GM12873 (cell line): ENCODE data around the gene GAREM1.

Experiments used
- CTCF ChIP-seq: IDR thresholded peaks from 2 replicates; pipeline ENCODE4 v1.5.1; 2012; ENCODE audit warnings: low read depth, mild to moderate bottlenecking, moderate library complexity, low read length, control low read depth; ENCODE audit not compliant: insufficient read depth; ENCODE audit errors: missing control alignments

Gene GAREM1

GRCh38 chr18:32470714-32471633, at the start of gene GAREM1:
Gene GAREM1 (minus strand): TSS chr18:32470882. CDS start chr18:32470428, 454 bp downstream.
- TF ChIP-seq CTCF: peak; percentile 54

DNA sequence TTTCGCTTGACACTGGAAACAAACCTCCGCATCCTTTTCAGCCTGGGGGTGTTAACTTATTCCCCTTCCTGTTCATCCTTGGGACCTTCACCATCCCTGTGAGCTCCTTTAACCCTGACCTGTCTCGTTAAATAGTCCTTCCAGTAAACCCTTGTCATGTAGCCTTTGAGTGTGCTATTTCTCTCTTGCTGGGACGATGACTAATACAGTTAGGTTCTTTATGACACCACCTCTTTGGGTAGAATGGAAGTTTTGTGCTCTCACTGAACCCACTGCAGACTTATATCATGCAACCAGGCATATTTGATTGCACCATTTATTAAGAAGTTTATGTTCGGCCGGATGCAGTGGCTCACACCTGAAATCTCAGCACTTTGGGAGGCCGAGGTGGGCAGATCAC, 40.5 kb upstream of the GAREM1 start:
- no peak for TF ChIP-seq CTCF

- TF ChIP-seq CTCF: no peak
Measured at GRCh38 chr18:32509111-32509510, 38.4 kb upstream of the GAREM1 start.

GRCh38 chr18:32507093-32507492, 36.4 kb upstream of the GAREM1 start:
- TF ChIP-seq CTCF: no peak

DNA sequence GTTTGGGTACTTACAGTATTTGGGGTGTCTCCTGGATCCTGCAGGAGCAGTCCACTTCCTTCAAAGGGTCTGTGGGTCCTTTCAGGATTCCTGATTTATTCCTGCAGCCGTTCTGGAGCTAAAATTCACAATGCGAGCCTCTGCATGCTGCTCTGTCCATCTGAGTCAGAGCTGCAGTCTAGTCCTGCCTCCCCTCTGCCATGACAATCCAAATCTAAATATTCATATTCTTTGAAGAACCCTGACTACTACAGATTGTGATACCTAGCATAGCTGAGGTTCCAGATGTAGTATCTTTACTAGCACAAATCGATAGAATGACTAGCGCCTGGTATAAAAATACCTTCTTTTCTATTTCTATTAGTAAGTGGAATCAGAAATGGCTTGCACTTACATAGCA, 31.3 kb upstream of the GAREM1 start:
- TF ChIP-seq CTCF: no peak

DNA sequence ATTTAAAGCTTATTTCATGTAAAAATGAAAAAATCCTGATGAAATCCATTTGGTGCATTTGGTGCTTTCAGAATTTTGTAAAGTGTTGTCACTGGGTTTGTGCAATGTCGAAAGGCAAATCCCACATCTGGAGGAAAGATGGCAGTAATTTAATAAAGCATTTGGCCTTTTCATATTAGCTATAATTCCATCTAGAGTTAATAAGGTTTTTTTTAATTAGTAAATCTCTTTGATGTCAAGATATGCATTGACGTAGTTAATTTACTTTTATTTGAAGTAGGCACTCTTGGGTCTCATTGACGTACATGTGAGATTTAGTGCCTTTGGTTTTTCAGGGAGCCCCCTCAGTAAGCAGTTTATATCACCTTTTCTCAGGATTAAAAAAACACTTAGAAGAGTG, 12.3 kb upstream of the GAREM1 start:
- no peak for TF ChIP-seq CTCF

DNA sequence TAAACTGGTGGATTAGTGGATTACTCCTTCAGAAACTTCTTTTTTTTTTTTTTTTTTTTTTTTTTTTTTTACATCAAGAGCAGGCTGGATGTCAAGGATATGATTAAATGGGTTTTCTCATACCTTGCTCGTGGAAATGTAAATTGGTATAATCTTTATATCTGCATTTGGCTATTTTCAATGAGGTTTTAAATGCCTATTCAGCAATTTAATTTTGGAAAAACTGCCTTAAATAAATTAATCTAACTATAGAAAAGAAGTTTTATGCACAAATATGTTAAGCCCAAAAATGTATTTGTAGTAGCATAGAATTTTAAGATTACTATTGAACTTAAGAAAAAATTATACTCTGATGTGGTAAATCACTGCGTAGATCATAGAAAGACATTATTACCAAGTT, 11.4 kb upstream of the GAREM1 start:
- TF ChIP-seq CTCF: no peak
